ENCODE data around the gene SYNPO2.
"Not testable (repeated sequence)": the region's sequence is repeated elsewhere in the genome, so short reads cannot be mapped to it uniquely, and the experiment has no call there.

Gene SYNPO2

DNA sequence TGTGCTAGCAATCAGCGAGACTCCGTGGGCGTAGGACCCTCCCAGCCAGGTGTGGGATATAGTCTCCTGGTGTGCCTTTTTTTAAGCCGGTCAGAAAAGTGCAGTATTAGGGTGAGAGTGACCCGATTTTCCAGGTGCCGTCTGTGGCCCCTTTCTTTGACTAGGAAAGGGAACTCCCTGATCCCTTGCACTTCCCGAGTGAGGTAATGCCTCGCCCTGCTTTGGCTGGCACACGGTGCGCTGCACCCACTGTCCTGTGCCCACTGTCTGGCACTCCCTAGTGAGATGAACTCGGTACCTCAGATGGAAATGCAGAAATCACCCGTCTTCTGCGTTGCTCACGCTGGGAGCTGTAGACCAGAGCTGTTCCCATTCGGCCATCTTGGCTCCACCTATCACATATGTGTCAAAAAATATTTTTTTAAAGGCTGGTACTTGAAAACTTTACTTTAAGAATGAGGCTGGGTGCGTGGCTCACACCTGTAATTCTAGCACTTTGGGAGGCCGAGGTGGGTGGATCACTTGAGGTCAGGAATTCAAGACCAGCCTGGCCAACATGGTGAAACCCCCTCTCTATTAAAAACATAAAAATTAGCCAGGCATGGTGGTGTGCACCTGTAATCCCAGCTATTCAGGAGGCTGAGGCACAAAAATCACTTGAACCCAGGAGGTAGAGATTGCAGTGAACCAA, 179.2 kb downstream of the SYNPO2 start:
- not testable (repeated sequence) for DNase-seq (ENCODE audit: low spot score)

DNA sequence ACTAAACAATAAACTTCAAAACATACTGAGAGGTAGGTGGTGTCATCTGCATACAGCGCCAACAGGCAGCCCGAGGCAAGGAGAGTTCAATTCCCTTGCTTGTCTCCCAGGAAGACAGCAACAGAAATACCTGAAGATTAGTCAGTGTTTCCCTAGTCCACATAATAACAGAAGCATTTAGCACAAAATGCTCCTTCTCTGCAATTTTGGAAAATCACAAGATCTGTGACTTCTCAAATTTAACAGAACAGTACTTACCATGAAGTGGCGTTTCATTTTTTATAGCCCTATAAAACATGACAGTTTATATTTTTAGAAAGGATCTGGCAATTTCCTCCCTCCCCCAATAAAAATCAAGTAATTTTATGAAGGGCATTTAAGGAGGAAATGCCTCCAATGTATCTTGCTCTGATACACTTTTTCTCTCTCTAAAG, 179.9 kb downstream of the SYNPO2 start:
- no peak for DNase-seq (ENCODE audit: low spot score)

- no peak for DNase-seq (ENCODE audit: low spot score)
These were observed 181.6 kb downstream of the SYNPO2 start for GRCh38 chr4:119070301-119070700.

DNA sequence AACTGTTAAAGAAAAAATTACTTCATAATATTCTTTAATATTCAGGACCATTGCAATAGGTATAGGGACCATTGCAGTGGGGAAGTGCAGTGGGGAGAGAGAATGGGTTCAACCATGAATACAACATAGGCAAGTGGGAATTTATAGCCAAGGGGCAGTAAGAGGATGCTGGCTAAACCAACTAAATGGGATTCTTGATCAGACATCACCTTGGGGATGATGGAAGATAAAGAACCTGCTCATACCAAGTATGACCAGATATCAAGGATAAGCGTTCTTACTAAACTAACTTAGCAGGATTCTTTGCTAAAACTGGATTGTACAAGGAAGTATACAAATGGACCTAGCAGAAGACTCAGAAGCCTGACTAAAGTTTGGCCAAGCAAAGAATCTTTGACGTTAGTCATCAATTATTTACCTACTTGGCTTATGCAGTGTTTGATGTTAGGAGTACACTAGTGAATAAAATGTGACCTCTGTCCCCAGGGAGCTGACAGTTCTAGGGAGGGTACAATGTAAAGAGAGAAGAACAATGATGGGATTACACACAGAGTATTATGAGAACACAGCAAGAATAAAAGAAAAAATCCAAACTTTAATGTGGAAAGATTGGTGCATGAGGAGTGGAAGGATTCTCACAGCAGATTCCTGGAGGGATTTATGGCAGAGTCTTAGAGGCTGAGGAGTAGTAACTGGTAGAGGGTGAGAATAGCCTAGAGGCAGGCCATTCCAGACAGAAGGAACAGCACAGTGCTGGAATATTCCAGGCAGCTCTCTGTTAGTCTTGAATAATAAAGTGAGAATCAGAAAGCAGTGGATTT, 192.3 kb downstream of the SYNPO2 start:
- no peak for DNase-seq (ENCODE audit: low spot score)

GRCh38 chr4:119081542-119081859, 192.8 kb downstream of the SYNPO2 start:
- no peak for DNase-seq (ENCODE audit: low spot score)

DNA sequence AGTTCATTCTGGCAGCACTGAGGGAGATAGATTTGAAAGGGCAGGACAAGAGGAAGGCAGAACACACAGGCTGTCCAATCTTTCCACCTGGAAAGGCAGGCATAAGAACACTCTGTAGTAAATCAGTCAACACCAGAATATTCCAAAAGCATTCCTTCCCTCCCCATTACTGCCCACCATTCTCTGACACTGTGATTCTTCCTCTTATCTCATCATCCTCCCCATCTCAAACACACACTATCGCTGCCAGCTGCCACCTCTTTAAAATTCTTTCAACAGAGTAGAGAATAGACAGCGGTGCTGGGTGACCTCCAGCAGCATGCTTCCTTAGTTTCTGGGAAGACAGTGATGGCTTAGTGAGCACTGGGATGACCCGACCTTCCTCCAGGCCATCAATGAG, 193.3 kb downstream of the SYNPO2 start:
- DNase-seq (ENCODE audit: low spot score) = no peak

DNA sequence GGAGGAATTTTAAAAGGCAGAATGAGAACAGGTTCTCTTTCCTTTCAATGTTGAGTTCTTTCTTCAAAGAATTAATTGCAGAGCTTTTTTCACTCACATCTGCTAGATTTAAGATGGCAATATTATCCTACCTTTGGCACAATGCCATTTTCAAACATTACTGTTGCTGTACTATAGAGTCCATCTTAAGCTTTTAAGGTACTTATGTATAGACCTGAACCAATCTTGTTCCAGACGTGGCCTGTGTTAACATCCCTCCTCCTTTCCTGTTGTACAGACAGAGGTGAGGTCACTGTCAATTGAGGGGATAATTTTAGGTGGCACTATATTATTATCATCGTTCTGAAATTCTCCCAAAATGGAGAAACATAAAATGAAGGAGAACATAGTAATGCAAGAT, 194.0 kb downstream of the SYNPO2 start:
- peak; percentile 39 for DNase-seq (ENCODE audit: low spot score)

- peak; percentile 92 for DNase-seq (ENCODE audit: low spot score)
These were observed 195.9 kb downstream of the SYNPO2 start for GRCh38 chr4:119084513-119084912.

GRCh38 chr4:119087121-119087520, 198.5 kb downstream of the SYNPO2 start:
- peak; percentile 41 for DNase-seq (ENCODE audit: low spot score)

- no peak for DNase-seq (ENCODE audit: low spot score)
These were observed 199.0 kb downstream of the SYNPO2 start for GRCh38 chr4:119087656-119088055.

DNA sequence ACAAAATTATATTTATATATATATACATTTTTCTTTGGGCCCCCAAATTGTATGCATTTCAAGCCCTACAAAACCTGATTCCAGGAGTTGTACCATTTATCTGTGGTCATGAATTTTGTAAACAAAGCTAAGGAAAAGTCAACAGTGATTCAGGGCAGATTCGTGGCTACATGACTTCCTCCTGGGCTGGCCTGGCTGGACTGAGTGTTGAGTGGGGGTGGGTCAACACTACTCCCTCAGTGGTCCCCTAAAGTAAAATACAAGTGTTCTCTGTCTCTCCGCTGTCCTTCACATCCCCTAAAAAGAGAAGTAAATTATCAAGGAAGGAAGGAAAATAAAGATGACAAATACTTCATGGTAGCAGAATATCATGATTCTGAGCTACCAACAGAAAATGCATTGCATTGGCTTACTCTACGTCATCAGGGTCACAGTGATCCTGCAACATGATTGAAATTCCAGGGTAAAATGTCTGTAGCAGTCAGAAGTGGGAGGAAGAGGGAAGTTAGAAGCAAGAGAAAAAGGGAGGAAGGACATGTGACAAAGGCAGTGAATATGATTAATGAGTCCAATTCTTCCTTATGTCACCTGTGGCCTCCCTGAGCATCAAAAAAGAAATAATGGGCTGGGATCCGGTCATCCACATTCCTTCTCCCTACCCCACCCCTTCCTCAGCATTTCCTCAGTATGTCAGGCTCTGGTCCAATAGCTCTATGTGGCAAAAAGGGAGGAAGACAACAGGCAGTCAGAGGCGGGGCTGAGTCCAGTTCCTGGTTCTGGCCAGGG, 204.6 kb downstream of the SYNPO2 start:
- no peak for DNase-seq (ENCODE audit: low spot score)

GRCh38 chr4:119097282-119097900, 208.7 kb downstream of the SYNPO2 start:
- DNase-seq (ENCODE audit: low spot score) = no peak

- no peak for DNase-seq (ENCODE audit: low spot score)
These were observed 209.7 kb downstream of the SYNPO2 start for GRCh38 chr4:119098306-119098705.

- DNase-seq (ENCODE audit: low spot score) = no peak
These were observed 210.7 kb downstream of the SYNPO2 start for GRCh38 chr4:119099227-119099810.

DNA sequence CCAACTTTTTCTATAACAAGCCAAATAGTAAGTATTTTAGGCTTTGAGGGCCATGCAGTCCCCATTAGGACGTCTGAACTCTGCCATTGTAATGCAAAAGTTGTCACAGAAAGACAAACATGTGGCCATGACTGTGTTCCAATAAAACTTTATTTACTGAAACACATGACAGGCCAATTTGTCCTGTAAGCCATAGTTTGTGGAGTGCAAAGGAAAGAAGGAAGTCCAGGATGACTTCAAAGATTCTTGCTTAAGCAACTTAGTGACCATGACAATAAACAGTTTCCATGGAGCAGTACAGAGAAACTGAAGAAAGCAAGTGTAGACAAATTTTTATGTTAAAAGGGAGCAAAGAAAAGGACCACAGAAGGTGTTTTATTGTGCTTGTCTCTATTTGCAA, 212.0 kb downstream of the SYNPO2 start:
- no peak for DNase-seq (ENCODE audit: low spot score)

- DNase-seq (ENCODE audit: low spot score) = no peak
These were observed 214.6 kb downstream of the SYNPO2 start for GRCh38 chr4:119103263-119103662.

DNA sequence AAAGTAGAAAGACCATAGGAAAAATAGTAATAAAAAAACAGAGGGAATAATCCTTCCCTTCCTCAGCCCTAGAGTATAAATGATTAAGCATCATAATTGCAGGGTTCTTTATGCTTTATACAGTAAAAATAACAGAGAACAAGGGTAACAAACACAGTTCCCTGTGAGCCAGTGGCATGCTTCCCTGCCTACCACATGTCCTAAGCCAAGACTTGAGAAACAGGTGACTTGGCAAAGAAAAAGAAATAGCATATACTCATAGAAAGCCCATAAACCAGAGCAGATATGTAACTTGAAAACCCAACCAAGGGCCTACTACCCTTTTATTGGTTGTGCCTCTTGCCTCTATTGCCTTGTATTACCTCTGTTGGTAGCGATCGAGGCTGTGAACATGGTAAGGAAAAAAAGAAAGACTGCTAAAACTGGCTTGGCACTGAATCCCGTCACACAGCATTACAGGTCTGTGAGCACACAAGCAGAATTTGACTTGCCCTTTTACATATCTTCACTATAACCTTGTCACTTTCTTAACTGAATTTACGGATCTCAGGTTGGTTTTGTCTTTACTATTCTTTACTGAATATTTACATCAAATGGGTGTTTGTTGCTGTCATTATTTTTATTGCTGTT, 216.1 kb downstream of the SYNPO2 start:
- no peak for DNase-seq (ENCODE audit: low spot score)

GRCh38 chr4:119105605-119106004, 217.0 kb downstream of the SYNPO2 start:
- DNase-seq (ENCODE audit: low spot score) = no peak

DNA sequence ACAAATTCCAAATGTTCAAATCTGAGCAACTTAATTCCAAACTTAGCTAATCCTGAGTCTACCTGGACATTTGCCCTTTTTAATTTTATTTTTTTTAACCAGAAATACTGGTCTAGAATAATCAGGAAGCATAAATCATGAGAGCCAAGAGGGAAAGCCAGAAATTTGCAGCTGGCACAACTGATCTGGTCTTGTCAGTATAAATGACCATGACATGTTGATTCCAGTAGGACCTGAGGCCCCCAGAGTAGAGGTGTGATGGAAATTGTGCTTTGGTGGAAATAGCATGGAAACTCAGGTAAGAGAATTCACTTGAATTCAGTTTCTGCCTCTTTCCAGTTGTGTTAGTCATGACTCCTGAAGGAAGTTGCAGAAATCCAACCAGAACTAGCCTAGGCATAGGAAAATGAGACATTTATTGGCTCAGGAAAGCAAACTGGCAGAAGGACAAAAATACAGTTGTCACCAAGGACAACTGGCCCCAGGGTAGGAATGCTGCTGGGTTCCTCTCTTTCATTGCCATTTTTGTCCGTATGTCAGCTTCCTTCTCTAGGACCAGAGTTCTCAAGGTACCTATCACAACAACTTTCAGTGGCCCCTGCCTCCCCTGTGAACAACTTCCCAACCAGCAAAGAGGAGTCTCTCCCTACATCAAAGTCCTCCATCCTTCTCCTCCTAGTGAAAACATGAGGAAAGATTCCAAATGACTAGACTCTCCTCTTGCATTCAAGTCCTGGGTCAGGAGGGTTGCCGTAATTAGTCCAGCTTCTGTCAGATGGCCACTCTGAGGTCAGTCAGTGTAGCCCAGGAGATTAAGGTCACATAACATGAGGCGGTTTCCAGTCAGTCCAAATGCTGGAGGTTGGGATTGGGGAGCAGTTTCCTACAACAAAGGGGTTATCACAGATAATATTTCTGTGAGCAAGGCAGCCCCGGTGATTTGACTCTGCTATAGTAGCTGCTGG, 217.7 kb downstream of the SYNPO2 start:
- no peak for DNase-seq (ENCODE audit: low spot score)

DNA sequence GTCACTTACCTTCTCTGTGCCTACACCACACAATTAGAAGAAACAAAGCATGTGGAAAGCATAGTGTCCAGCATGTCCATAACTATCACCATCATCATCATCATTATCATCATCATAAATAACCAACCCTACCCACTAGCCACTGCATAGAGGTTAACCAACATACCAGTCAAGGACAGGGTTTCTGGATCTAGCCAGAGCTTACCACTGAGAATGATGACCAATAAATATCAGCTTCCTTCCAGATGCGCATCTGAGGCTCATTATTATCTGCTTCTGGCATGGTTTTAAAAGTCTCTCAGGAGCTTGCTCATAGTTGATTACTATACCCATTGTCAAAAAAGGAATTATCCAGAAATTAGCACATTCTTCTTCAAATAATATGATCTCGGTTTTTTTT, 221.5 kb downstream of the SYNPO2 start:
- no peak for DNase-seq (ENCODE audit: low spot score)
